ENCODE data around the gene INTS2.

- no peak for TF ChIP-seq CTCF (IDR thresholded peaks at IDR 0.05)
- TF ChIP-seq EZH2 (IDR thresholded peaks at IDR 0.05; ENCODE audit: borderline replicate concordance, insufficient read depth, low read depth, low read length, poor library complexity, severe bottlenecking) = no peak
Observed at GRCh38 chr17:61842899-61843298, 84.9 kb downstream of the INTS2 start.

Data from B cell (primary cell).